GM12878 (cell line): ENCODE data around the gene CFAP45.

Experiments used
- BRCA1 ChIP-seq: IDR thresholded peaks from 2 replicates; pipeline ENCODE4 v1.6.1; 2011; ENCODE audit warnings: low read depth, low read length, improper control_type of control experiment
- CBX3 ChIP-seq: fragments of 200-600 bp; sonication (generic); IDR thresholded peaks from 2 replicates; pipeline ENCODE4 v1.6.1; 2016; ENCODE audit warnings: low read depth, borderline replicate concordance
- CREB1 ChIP-seq: IDR thresholded peaks from 2 replicates; pipeline ENCODE4 v1.6.1; 2012; ENCODE audit warnings: low read depth, mild to moderate bottlenecking, inconsistent platforms
- CREM ChIP-seq: IDR thresholded peaks from 2 replicates; pipeline ENCODE4 v1.6.1; 2014; ENCODE audit warnings: antibody characterized with exemption, low read depth
- CTCF ChIP-seq, 3 experiments: IDR thresholded peaks in 2 of 3; conservative IDR thresholded peaks in 1 of 3; 2 replicates each; pipeline ENCODE4 v1.5.1; 2011; ENCODE audit warnings: low read depth in 3 of 3, low read length in 3 of 3, mild to moderate bottlenecking in 3 of 3, control low read depth in 2 of 3, moderate library complexity in 2 of 3, inconsistent platforms in 1 of 3, mixed read lengths in 1 of 3; ENCODE audit not compliant: control insufficient read depth in 2 of 3, insufficient read depth in 1 of 3; ENCODE audit errors: extremely low read depth in 1 of 3
- HCFC1 ChIP-seq: fragments of 150-350 bp; IDR thresholded peaks from 2 replicates; pipeline ENCODE4 v1.6.1; 2014; ENCODE audit warnings: low read length
- HDAC2 ChIP-seq: fragments of 200-600 bp; sonication (generic); IDR thresholded peaks from 2 replicates; pipeline ENCODE4 v1.6.1; 2017
- IRF5 ChIP-seq: fragments of 450-650 bp; IDR thresholded peaks from 2 replicates; pipeline ENCODE4 v1.6.1; 2017; ENCODE audit warnings: borderline replicate concordance
- POLR2AphosphoS2 ChIP-seq: IDR thresholded peaks from 2 replicates; pipeline ENCODE4 v1.6.1; 2011; ENCODE audit warnings: low read depth, mild to moderate bottlenecking, low read length, improper control_type of control experiment, moderate library complexity
- USF2 ChIP-seq: IDR thresholded peaks from 2 replicates; pipeline ENCODE4 v1.6.1; 2011; ENCODE audit warnings: low read depth, low read length, improper control_type of control experiment, borderline replicate concordance
- ZNF274 ChIP-seq: IDR thresholded peaks from one replicate; pipeline ENCODE4 v1.8.0; 2011; ENCODE audit not compliant: insufficient read length, insufficient read depth

- no peak for TF ChIP-seq CBX3
- TF ChIP-seq CTCF (IDR thresholded peaks at IDR 0.05 in 2 of 3, conservative IDR thresholded peaks at IDR 0.05 in 1 of 3; ENCODE audit: control insufficient read depth in 2 of 3, extremely low read depth in 1 of 3, insufficient read depth in 1 of 3, low read depth in 3 of 3, low read length in 3 of 3): no peak
- no peak for TF ChIP-seq CREB1
- TF ChIP-seq IRF5: no peak
- TF ChIP-seq BRCA1: no peak
- no peak for TF ChIP-seq HDAC2
- TF ChIP-seq USF2: no peak
- no peak for TF ChIP-seq CREM
- TF ChIP-seq ZNF274: no peak
- TF ChIP-seq HCFC1: no peak
- TF ChIP-seq POLR2AphosphoS2: no peak
Observed at GRCh38 chr1:159933347-159933746, 33.4 kb upstream of the CFAP45 start.
